ENCODE results near the gene FBXL7.

The FBXL7 gene

DNA sequence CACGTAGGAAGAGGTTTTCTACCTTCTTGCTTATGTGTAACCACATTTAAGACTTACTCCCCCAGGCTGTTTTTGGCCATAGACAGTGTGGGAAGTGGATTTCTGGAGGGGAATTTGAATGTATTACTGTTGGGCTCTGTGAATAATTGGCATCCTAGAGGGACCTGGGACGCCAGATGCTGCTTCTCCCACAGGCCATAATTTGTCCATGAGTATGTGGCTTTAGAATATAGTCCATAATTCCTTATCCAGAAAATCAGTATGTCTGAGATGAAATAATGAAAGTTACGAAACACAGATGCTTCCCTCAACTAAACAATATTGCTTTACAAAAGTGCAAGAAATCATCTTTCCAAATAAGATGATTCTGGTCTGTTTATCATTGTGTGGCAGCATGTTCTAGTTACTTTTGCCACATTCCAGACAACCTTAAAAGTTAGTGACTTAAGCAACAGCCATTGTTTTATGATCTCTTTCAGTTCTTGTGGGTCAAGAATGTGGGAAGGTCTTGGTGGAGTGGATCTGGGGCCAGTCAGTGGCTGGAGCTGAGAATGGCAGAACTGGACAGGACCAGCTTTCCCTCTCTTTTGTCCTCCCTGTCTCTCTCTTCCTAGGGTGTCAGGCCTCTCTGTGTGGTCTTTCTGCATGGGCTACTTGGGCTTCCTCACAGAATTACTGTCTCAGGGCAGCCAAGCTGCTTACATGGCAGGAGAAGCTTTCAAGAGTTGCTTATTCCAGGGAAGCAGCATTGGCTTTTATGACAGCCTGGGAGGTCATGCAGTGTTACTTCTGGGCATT is 79.4 kb downstream of the FBXL7 start:
- DNase-seq (ENCODE audit: low spot score) = no peak

DNA sequence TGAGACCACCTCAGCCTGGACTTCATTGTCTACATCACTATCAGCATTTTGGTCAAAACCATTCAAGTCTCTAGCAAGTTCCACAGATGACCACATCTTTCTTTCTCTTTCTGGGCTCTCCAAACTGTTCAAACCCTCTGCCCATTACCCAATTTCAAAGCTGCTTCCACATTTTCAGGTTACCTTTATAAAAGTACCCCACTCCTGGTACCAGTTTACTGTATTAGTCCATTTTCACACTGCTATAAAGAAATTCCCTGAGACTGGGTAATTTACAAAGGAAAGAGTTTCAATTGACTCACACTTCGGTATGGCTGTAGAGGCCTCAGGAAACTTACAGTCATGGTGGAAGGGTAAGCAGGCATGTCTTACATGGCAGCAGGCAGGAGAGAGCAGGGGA is 84.5 kb downstream of the FBXL7 start:
- no peak for DNase-seq (ENCODE audit: low spot score)

DNA sequence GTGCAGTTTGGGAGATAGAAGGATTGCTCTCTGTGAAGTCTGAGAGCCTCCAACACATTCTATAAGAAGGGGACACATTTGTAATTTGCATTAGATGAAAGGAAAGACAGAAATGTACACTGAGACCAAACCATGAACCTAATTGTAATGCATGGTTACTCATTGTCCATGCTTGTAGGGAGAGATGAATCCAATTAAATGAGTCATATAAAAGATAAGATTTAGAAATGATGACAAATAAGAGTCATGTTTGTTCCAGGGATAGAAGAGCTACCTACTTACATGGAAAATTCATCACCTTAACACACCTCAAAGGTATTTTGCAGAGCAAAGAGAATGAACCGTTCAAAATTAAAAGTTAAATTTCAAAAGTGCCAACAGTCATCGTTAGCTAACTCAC is 85.1 kb downstream of the FBXL7 start:
- DNase-seq (ENCODE audit: low spot score) = no peak

DNA sequence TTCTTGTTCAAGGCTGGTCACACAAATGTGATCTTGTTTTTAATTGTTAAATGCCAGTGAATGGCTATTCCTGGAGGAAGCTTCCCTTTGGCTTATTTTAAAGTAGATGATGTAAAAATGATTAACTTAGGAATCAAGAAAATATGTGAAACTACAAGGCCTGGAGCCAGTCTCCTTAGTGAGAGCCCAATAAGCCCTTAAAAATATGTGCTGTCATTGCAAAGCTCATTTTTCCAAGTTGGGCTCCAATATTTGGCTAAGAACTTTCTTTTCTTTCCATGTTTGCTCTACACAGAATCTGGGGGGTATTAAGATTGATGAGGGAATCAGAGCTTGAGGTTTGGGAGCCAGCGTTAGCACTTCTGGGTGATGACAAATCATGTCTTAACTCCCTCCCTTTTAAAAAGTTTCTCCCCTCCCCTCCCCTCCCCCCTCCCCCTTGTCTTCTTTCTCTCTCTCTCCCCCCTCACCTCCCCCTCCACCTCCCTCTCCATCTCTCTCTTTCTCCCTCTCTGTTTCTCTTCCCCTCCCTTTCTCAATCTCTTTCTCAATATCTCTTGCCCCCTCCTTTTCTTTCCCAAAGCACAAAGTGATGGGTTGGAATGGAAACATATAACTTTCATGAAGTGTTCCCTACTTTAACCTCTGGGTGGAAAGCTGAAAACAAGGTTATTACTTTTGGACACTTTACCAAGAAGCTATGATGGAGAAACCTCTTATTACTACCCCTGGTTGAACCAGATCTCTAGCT is 86.0 kb downstream of the FBXL7 start:
- DNase-seq (ENCODE audit: low spot score) = no peak

DNA sequence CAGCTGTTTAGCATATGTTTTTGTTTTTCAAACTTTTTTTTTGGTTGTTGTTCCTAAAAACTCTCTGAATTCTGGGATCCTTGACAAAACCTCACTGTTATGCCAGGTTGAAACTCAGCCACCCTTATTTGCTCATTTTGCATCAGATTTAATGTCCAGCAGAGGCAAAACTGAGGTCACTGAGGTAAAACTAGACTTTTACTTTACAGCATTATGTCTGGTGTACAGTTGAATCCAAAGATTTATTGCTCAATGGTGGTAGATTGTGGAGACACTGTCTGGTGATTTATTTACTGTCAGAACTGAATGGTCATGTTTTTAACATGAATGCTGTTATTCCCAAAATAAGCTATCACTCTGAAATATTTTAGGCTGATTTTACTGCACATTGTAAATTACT is 87.9 kb downstream of the FBXL7 start:
- no peak for DNase-seq (ENCODE audit: low spot score)

DNA sequence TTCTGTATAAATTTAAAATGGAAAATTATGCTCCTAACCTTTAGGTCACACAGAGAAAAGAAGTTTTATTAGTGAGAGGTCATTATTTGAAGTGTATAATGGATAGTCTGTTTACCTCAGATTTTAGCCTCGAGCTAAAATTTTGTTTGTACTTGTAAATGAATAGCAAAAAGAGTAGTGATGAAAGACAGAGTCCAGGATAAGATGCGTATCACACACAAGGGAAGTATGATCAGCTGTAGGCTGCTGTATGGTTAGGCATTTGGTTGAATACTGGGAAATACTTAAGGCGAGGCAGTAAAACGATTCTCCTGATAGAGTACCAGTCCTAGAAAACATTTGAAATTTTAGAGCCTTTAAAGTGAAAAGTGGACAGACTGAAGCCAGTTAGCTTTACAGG is 92.7 kb downstream of the FBXL7 start:
- DNase-seq (ENCODE audit: low spot score) = no peak

DNA sequence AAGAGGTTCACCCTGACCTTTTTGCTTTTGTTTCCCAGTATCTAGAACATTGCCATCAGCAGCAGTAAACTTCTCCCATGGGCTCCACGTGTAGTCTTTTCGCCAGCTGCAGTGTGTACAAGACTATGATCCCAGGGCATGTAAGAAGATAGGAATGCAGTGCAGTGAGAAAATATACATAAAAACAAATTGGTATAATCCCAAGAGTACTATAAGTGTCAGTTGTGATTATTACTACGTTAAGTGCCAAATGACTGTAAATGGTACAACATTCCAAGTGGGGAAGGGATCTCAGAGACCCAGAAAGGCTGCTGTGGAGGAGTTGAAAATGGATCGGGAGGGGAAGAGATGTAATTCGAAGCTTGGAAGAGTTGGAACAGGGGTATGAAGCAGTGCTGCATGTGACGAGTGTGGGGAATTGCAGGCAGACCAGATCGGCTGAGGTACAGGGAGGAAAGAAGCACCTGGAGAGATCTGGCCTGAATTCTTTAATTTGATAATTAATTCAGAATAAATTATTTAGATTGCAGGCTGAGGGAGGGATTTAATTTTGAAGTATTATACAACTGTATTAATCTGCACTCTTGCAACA is 95.1 kb downstream of the FBXL7 start:
- no peak for DNase-seq (ENCODE audit: low spot score)

DNA sequence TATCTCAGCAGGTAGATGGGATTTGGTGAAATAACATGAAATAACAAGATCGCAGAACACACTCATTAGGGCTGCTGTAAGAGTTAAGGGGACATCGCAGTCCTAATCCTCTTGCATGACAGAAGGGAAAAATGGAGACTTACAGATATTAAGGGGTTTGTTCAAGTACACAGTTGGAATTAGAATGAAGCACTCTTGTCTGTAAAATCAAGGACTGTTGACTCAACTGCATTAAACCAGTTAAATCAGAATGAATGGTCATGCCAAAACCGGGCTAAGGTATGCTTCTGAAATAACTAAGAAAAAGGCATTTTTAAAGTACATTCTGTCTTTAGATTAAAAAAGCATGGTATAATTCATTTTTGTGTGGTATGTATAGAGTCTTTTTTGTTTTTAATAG is 95.9 kb downstream of the FBXL7 start:
- DNase-seq (ENCODE audit: low spot score) = no peak

DNA sequence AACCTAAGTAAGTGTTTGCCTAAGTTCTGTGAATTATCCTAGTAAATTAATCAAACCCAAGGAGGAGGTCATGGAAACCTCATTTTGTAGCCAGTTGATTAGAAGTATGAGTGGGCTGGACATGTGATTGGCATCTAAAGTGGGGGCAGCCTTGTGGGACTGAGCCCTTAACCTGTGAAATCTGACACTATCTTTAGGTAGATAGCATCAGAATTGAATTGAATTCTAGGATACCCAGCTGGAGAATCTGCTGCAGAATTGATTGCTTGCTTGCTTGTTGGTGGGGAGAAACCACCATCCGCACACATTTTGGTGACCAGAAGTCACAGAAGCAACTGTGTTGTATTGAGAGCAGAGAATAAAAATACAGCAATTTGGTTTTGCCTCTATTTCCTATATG is 97.0 kb downstream of the FBXL7 start:
- no peak for DNase-seq (ENCODE audit: low spot score)

DNA sequence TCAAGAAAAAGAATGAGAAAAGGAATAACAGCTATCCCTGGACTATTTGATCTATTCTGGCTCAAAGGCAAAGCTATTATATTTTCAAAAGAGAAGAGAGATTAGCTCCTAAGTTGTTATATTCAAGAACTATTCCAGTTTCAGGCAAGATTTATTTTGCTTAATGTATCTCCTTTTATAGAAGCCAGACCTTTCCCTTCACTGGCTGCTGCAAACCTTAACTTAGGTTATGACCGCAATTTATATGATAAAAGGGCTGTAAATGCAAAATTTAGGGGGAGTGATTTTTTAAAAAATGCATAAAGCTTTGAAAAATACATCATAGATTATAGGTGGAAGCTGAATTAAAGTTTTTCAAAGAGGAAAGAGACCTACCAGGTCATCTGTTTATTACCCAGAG is 97.8 kb downstream of the FBXL7 start:
- no peak for DNase-seq (ENCODE audit: low spot score)

DNA sequence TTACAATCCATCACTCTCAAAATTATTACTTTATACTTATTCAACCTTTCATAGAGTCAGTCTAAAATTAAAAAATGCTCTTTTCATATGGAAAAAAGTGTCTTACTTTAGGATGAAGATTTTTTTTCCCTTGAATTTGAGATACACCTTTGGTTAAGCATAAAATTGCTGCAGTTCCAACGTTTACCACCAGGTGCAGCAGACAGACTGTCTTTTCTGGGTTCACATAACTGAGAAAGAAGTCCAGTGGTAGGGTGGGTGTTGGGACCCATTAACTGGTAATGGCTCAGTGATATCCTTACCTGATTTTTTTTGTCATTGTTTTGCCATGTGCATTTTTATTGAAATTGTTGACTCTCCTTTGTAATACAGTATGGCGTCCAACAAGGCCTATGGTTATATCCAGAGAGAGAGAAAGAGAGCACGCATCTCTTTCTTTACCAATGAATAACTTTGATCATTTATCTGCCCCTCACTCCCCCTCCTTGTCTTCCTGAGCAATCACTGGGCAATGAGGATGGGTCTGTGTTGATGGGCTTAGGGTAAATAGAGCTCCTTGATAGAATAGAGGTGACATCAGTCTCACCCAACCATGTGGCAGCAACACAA is 98.4 kb downstream of the FBXL7 start:
- no peak for DNase-seq (ENCODE audit: low spot score)

DNA sequence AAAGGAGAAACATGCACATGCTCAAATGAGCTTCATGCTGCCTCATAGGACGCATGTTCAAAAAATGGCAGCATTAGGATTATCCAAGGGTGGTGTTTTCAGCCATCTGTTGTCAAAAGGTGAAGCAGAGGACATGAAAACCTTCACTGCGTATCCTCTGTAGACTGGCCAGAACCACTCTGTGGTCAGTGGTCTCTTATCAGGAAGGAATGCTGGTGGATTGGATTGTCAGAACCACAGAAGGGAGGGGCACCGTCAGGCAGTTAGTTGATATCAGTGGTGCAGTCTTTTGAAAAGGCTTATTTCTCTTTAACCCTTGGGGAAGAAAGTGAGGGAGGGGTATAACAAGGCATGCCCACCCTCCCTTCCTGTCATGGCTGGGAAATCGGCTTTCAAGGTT is 100.1 kb downstream of the FBXL7 start:
- DNase-seq (ENCODE audit: low spot score) = no peak

DNA sequence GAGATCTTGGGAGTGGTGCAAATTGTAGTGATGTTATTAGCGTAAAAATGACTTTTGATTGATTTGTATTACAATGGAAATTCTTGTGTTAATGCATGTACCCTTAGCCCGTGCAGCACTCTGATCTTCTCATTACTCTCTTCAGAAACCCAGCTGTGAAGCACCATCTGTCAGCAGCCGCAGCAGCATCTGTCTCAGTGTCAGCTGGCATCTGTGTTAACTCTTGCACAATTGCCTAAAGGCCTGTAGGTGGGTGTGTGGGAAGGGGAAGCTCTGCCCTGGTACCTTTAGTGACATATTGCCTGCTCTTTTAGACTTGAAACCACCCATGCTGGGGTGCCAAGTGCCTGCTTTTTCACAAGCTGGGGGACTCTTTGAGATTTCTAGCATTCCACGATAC is 101.3 kb downstream of the FBXL7 start:
- no peak for DNase-seq (ENCODE audit: low spot score)

DNA sequence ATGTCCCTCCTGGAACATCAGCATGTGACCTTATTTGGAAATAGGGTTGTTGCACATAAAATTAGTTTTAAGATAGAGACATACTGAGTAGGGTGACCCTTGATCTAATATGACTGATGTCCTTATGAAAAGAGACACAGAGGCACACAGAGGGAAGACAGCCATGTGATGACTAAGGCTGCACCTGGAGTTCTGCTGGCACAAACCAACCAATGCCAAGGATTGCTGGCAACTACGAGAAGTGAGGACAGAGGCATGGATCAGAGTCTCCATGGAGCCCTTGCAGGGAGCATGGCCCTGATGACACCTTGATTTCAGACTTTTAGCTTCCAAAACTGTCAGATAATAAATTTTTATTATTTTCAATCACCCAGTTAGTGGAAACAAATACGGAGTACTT is 101.9 kb downstream of the FBXL7 start:
- no peak for DNase-seq (ENCODE audit: low spot score)

DNA sequence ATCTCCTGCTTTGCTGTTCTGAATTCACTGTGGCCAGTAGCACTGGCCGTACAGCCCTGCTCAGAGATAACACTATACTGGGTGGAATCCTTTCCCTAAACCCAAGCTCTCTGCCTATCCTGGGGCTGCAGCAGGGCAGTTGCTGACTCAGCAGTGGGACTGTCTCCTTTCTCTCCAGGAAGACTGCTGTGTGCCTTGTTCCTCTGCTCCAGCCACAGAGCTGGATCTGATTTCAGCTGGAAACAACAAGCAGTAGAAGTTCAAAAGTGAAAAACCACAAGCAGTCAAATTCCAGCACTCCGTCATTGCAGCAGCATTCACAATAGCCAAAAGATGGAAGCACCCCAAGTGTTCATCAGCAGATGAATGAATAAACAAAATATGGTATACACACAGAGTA is 105.0 kb downstream of the FBXL7 start:
- DNase-seq (ENCODE audit: low spot score) = no peak

DNA sequence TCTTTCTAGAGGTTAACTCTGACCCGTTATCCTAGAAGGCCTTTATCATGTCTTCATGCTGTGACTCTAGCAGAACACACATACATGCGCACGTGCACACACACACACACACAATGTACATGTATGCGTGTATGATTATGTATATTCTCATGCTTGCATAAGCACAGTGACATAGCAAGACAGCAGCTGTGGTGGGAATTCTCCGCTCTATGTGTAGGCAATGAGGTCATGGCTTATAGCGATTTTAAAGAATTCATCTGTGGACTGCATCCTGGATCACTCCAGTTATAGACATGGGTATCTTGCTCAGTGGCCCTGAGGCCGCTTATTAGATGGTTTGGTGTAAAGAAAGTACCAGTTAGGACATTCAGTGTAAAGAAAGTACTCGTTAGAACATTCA is 106.2 kb downstream of the FBXL7 start:
- DNase-seq (ENCODE audit: low spot score) = no peak

DNA sequence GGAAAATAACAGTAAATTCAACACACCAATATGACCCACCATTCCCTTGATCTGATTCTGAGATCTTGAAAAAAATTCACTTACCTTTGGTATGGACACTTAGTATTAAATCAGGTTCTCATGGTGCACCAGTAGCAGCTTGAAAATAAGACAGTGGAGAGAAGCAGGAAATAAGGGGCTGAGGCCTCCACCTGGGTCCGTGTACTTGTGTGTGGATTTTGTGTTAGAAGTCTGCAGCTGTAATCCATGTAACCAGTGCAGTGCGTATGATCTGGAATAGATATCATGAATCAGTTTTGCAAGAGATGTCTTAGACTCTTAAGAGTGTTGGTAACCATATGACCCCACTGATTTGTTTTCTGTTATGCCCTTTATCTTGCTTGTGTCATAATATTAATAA is 107.1 kb downstream of the FBXL7 start:
- no peak for DNase-seq (ENCODE audit: low spot score)

DNA sequence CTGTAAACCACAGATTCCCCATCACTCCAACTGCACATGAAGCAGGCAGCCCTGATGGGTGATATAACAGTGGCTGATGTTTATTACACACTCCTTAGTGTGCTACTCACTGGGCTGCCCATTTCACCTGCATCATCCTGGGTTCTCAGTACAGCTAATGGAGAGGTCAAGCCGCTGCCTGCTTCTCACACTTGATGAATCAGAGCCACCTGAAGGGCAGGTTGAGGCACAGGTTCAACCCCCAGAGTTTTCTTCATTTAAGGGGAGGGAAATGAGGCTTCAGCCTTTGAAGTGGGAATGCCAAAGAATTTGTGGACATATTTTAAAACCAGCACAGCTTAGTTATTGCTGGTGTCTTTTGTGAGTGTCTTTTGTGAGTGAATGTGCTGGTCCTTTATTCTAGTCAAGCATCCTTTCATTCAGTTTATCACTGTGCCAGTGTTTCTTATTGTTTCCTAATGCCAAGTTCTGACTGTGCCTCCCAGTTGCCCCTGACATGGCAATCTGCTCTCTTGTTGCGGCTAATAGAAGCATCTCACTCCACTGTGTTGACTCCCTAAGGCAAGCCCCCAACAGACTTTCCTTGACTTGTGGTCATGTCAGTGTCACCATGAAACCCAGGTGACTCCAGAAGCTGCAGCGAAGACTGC is 109.2 kb downstream of the FBXL7 start:
- DNase-seq (ENCODE audit: low spot score) = no peak

DNA sequence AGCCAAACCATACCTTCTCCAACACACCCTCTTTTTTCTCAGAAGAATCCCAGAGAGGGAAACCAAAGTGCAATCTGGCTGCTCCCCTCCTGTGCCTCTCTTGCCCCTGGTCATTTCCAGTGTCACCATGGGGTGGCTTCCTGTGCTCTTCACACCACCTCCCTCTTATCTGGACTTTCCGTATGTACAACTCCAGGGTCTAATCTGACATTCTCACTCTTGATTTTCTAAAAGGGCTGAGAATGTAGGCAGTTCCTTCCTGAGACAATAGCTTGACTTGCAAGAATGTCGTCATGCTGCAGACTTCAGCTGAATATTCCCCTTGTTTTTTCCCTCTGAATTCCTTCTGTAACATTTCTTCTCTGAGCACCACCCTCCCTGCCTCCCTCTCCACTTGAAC is 110.2 kb downstream of the FBXL7 start:
- no peak for DNase-seq (ENCODE audit: low spot score)

DNA sequence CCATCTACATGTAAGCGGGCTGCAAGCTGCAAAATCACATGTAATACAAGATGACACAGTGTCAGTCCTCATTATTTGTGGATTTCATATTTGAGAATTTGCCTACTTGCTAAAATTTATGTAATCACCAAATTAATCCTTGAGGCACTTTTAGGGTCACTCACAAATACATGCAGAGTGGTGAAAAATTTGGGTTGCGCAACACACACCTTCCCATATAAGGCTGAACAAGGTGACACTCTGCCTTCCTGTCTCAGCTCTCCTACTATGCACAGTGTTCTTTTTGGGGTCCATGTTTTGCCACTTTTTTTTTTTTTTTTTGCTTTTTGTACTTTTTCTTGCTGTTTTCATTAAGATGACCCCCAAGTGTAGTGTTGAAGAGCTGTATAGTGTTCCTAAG is 111.0 kb downstream of the FBXL7 start:
- DNase-seq (ENCODE audit: low spot score) = no peak

DNA sequence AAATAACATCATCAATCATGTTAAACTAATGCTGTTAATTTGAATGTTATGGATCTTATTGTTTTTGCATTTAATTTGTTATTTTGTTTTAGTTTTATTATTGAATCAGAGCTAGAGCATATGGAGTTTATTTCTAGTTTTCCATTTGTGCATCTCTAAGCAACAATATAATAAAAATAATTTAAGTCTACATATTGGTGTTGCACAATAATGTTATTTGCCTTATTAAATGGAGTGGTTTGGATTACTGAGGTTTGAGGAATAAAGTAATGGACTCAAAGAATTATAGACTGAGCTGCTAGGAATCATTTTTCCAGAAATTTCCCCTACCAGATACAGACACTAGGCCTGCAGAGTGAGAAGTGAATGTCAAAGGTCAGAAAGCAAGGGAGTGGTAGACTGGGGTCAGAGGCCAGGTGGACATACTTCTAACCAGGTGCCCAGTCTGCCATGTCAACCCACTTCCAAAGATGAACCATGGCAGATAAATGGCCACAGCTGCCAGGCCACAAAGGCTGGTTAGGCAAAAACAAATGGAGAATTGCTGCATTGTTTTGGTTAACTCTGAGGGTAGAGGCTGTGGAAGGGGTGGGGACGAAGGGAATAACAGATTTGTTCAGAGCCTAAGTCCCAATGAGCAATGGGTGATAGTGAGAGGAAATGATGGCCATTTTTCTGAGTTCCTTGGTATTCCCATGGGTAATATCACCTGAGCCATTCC is 113.1 kb downstream of the FBXL7 start:
- DNase-seq (ENCODE audit: low spot score) = no peak

DNA sequence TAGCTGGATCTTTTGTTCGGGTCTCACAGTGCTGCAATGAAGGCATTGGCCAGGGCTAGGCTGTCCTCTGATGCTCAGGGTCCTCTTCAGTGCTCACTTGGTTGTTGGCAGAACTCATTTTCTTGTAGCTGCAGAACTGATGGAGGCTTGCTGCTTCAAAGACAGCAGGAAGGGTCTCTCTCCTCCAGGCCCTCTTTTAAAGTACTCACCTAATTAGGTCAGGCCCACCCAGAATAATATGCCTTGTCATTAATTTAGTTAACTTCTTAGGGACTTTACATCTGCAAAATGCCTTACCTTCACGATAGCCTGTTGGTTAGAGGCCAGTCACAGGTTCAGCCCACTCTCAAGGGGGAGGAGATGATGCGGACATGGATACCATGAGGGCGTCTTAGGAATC is 114.7 kb downstream of the FBXL7 start:
- no peak for DNase-seq (ENCODE audit: low spot score)

All from ecto neural progenitor cell (in vitro differentiated cells).